ENCODE measurements around the gene HORMAD2.
"Not testable (repeated sequence)": the region's sequence is repeated elsewhere in the genome, so short reads cannot be mapped to it uniquely, and the experiment has no call there.

The HORMAD2 gene

DNA sequence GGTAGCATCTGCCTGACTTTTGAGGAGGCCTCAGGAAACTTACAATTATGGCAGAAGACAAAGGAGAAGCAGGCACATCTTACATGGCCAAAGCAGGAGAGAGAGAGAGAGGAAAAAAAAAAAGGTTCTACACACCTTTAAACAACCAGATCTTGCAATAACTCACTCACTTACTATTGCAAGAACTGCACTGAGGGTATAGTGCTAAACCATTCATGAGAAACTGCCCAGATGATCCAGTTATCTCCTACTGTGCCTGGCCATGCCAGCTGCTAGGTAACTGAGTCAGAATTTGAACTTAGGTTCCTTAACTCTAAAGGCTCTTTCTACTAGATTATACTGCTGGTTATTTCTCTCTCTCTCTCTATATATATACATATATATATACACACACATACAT, 7.3 kb downstream of the HORMAD2 start:
- H3K27ac ChIP-seq, result no peak overlapping the region
- TF ChIP-seq, protein P1, sequence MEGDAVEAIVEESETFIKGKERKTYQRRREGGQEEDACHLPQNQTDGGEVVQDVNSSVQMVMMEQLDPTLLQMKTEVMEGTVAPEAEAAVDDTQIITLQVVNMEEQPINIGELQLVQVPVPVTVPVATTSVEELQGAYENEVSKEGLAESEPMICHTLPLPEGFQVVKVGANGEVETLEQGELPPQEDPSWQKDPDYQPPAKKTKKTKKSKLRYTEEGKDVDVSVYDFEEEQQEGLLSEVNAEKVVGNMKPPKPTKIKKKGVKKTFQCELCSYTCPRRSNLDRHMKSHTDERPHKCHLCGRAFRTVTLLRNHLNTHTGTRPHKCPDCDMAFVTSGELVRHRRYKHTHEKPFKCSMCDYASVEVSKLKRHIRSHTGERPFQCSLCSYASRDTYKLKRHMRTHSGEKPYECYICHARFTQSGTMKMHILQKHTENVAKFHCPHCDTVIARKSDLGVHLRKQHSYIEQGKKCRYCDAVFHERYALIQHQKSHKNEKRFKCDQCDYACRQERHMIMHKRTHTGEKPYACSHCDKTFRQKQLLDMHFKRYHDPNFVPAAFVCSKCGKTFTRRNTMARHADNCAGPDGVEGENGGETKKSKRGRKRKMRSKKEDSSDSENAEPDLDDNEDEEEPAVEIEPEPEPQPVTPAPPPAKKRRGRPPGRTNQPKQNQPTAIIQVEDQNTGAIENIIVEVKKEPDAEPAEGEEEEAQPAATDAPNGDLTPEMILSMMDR (IDR thresholded peaks at IDR 0.05), result no peak
- H3K4me3 ChIP-seq, result no peak overlapping the region
- no peak for DNase-seq (ENCODE audit: low spot score)

GRCh38 chr22:30088468-30088867, 8.2 kb downstream of the HORMAD2 start:
- Histone ChIP-seq H3K27ac (no peak overlapping the region), H3K4me3 (no peak overlapping the region)
- DNase-seq (ENCODE audit: low spot score), result no peak
- TF ChIP-seq, protein P1 (IDR thresholded peaks at IDR 0.05), result no peak

- H3K4me3 ChIP-seq, result no peak overlapping the region
- no peak overlapping the region for H3K27ac ChIP-seq
- DNase-seq (ENCODE audit: low spot score), result no peak
- TF ChIP-seq, protein P1 (IDR thresholded peaks at IDR 0.05), result no peak
Observed at GRCh38 chr22:30089655-30089974, 9.4 kb downstream of the HORMAD2 start.

GRCh38 chr22:30092686-30093085, 12.4 kb downstream of the HORMAD2 start:
- TF ChIP-seq, protein P1 (IDR thresholded peaks at IDR 0.05), result no peak
- H3K4me3 ChIP-seq, result no peak overlapping the region
- H3K27ac ChIP-seq, result no peak overlapping the region

DNA sequence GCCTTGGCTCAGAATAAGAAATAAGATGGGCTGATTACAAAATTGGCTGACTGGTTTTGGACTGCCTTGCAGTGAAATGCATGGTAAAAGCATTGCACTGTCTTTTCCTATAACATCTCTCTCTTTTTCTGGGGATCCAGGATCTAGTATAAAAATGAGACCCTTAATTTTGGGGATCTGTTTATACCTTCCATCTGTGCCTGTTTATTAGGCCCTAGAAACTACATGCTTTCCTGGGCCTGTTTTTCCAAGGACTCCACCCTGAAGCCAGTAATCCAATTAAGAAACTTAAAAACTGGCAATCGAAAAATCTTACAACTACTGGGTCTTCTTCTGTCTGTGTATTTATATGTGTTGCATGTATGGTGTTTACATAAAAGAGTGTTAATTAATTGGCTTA, 14.5 kb downstream of the HORMAD2 start:
- DNase-seq (ENCODE audit: low spot score), result no peak
- Histone ChIP-seq H3K27ac (no peak overlapping the region), H3K4me3 (no peak overlapping the region)
- TF ChIP-seq, protein P1 (IDR thresholded peaks at IDR 0.05), result no peak

More at GRCh38 chr22:30092686-30093085, 12.4 kb downstream of the HORMAD2 start:
- DNase-seq (ENCODE audit: low spot score), result no peak

GRCh38 chr22:30097861-30098260, 17.6 kb downstream of the HORMAD2 start:
- no peak for DNase-seq (ENCODE audit: low spot score)
- Histone ChIP-seq H3K4me3 (no peak overlapping the region), H3K27ac (no peak overlapping the region)
- TF ChIP-seq, protein P1 (IDR thresholded peaks at IDR 0.05), result no peak

DNA sequence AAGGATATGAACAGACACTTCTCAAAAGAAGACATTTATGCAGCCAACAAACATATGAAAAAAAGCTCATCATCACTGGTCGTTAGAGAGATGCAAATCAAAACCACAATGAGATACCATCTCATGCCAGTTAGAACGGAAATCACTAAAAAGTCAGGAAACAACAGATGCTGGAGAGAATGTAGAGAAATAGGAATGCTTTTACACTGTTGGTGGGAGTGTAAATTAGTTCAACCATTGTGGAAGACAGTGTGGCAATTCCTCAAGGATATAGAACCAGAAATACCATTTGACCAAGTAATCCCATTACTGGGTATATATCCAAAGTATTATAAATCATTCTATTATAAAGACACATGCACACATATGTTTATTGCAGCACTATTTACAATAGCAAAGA, 20.5 kb downstream of the HORMAD2 start:
- DNase-seq (ENCODE audit: low spot score); H3K27ac ChIP-seq; H3K4me3 ChIP-seq: not testable (repeated sequence)

All from coronary artery (tissue), 2 donors.